IMR-90 (cell line): ENCODE results near the gene CDC45. TPM values are rescaled to one million over a fixed set of nuclear protein-coding genes. Genes with fewer than 3 reads are reported as not detected.

Source experiments
- ATAC-seq: fragments of 200-7000 bp; cut with Tn5 transposase; 2 replicates; pipeline ENCODE4 v1.9.1; 2020; ENCODE audit warnings: low read depth, mild to moderate bottlenecking, moderate library complexity
- BruUV-seq: library from RNA; stranded (reverse); fragments of 400-500 nt; replicated peaks from 2 replicates; lab custom pipeline; 2021; lab: Mats Ljungman, UMichigan
- CTCF ChIA-PET: fragments of 300-600 bp; formaldehyde crosslinking; extraction: SDS; loops from one replicate; lab custom pipeline; 2021; ENCODE audit warnings: antibody characterized with exemption; lab: Yijun Ruan, JAX
- POLR2A ChIA-PET: fragments of 300-600 bp; sonication (Branson Sonifier 250); formaldehyde crosslinking; loops from one replicate; lab custom pipeline; 2022; ENCODE audit warnings: antibody characterized with exemption; ENCODE audit not compliant: unreplicated experiment; lab: Charles Lee
- DNase-seq: peaks from one replicate; pipeline ENCODE4 v3.0.0; 2013
- H2AFZ ChIP-seq: replicated peaks from 2 replicates; pipeline ENCODE3; 2013; ENCODE audit warnings: low read length, mild to moderate bottlenecking; ENCODE audit not compliant: poor library complexity
- H2AK5ac ChIP-seq: 2 replicates; pipeline ENCODE4 v1.6.1; 2013; ENCODE audit warnings: low read depth, low read length, inconsistent platforms
- H2AK9ac ChIP-seq: replicated peaks from 2 replicates; pipeline ENCODE3; 2013; ENCODE audit warnings: mild to moderate bottlenecking, low read depth, low read length, moderate library complexity; ENCODE audit not compliant: poor library complexity
- H2BK120ac ChIP-seq: 2 replicates; pipeline ENCODE4 v1.6.1; 2013; ENCODE audit warnings: low read depth, low read length, inconsistent platforms
- H2BK15ac ChIP-seq: 3 replicates; pipeline ENCODE4 v1.6.1; 2013; ENCODE audit warnings: low read depth, low read length, inconsistent platforms
- H2BK20ac ChIP-seq: 2 replicates; pipeline ENCODE4 v1.6.1; 2013; ENCODE audit warnings: low read depth, mild to moderate bottlenecking, inconsistent platforms, low read length, moderate library complexity
- H2BK5ac ChIP-seq: 2 replicates; pipeline ENCODE4 v1.6.1; 2013; ENCODE audit warnings: mild to moderate bottlenecking, low read depth, low read length, inconsistent platforms; ENCODE audit not compliant: poor library complexity, severe bottlenecking
- H3K14ac ChIP-seq: replicated peaks from 2 replicates; pipeline ENCODE4 v1.6.1; 2013; ENCODE audit warnings: low read depth, low read length, inconsistent platforms
- H3K18ac ChIP-seq: 2 replicates; pipeline ENCODE4 v1.6.1; 2013; ENCODE audit warnings: low read depth, low read length, control low read depth
- H3K23ac ChIP-seq: 2 replicates; pipeline ENCODE4 v1.6.1; 2013; ENCODE audit warnings: low read depth, low read length, inconsistent platforms
- H3K27ac ChIP-seq: 2 replicates; pipeline ENCODE4 v1.5.1; 2013; ENCODE audit warnings: mild to moderate bottlenecking, control low read depth, low read length; ENCODE audit not compliant: insufficient read depth
- H3K27me3 ChIP-seq: 2 replicates; pipeline ENCODE4 v1.6.1; 2013; ENCODE audit warnings: low read length; ENCODE audit not compliant: control insufficient read depth, insufficient read depth
- H3K36me3 ChIP-seq: 2 replicates; pipeline ENCODE4 v1.6.1; 2013; ENCODE audit warnings: low read length, mixed read lengths; ENCODE audit not compliant: control insufficient read depth, insufficient read depth
- H3K4ac ChIP-seq: 2 replicates; pipeline ENCODE4 v1.6.1; 2013; ENCODE audit warnings: low read depth, low read length, inconsistent platforms
- H3K4me1 ChIP-seq: 2 replicates; pipeline ENCODE4 v1.6.1; 2013; ENCODE audit warnings: low read length, mixed read lengths; ENCODE audit not compliant: control insufficient read depth, insufficient read depth
- H3K4me2 ChIP-seq: 2 replicates; pipeline ENCODE4 v1.6.1; 2013; ENCODE audit warnings: low read depth, mild to moderate bottlenecking, control low read depth, low read length, moderate library complexity
- H3K4me3 ChIP-seq: 2 replicates; pipeline ENCODE4 v1.5.1; 2013; ENCODE audit warnings: low read depth, mild to moderate bottlenecking, control low read depth, low read length, moderate library complexity; ENCODE audit not compliant: insufficient read depth
- H3K56ac ChIP-seq: 2 replicates; pipeline ENCODE4 v1.6.1; 2013; ENCODE audit warnings: low read length, inconsistent platforms; ENCODE audit not compliant: insufficient read depth; ENCODE audit errors: extremely low read depth
- H3K79me1 ChIP-seq, 2 experiments: 2 replicates each; pipeline ENCODE4 v1.6.1; 2013; ENCODE audit warnings: low read length in 2 of 2, inconsistent platforms in 1 of 2, low read depth in 1 of 2
- H3K9ac ChIP-seq: 2 replicates; pipeline ENCODE4 v1.6.1; 2013; ENCODE audit warnings: low read depth, low read length, control low read depth
- H3K9me1 ChIP-seq: 2 replicates; pipeline ENCODE4 v1.6.1; 2013; ENCODE audit warnings: low read length, inconsistent platforms; ENCODE audit not compliant: insufficient read depth
- H3K9me3 ChIP-seq: 2 replicates; pipeline ENCODE4 v1.6.1; 2013; ENCODE audit warnings: low read length; ENCODE audit not compliant: control insufficient read depth, insufficient read depth
- H4K20me1 ChIP-seq: 2 replicates; pipeline ENCODE4 v1.6.1; 2013; ENCODE audit warnings: low read length, inconsistent platforms; ENCODE audit not compliant: insufficient read depth
- H4K5ac ChIP-seq: 2 replicates; pipeline ENCODE4 v1.6.1; 2013; ENCODE audit warnings: mild to moderate bottlenecking, low read depth, low read length, control low read depth
- H4K8ac ChIP-seq, 2 experiments: 2 replicates each; pipeline ENCODE4 v1.6.1; 2013; ENCODE audit warnings: low read depth in 2 of 2, low read length in 2 of 2, control low read depth in 1 of 2, inconsistent platforms in 1 of 2
- H4K91ac ChIP-seq: 2 replicates; pipeline ENCODE4 v1.6.1; 2013; ENCODE audit warnings: low read depth, low read length, inconsistent platforms; ENCODE audit not compliant: insufficient read depth
- CEBPB ChIP-seq: IDR thresholded peaks from 2 replicates; pipeline ENCODE4 v1.6.1; 2012; ENCODE audit warnings: low read depth, low read length, improper control_type of control experiment
- MAFK ChIP-seq: IDR thresholded peaks from 2 replicates; pipeline ENCODE4 v1.6.1; 2012; ENCODE audit warnings: low read depth, low read length, improper control_type of control experiment
- MAZ ChIP-seq: IDR thresholded peaks from 2 replicates; pipeline ENCODE4 v1.6.1; 2012; ENCODE audit warnings: low read depth, mild to moderate bottlenecking, low read length, improper control_type of control experiment, moderate library complexity, borderline replicate concordance
- MXI1 ChIP-seq: IDR thresholded peaks from 2 replicates; pipeline ENCODE4 v1.6.1; 2012; ENCODE audit warnings: low read depth, mild to moderate bottlenecking, low read length, moderate library complexity, borderline replicate concordance
- NFE2L2 ChIP-seq: fragments of 150-350 bp; IDR thresholded peaks from 2 replicates; pipeline ENCODE4 v1.6.1; 2016; ENCODE audit warnings: low read depth, mild to moderate bottlenecking, low read length
- POLR2A ChIP-seq: IDR thresholded peaks from 2 replicates; pipeline ENCODE4 v1.6.1; 2012; ENCODE audit warnings: mild to moderate bottlenecking, low read depth, low read length
- RAD21 ChIP-seq: IDR thresholded peaks from 2 replicates; pipeline ENCODE4 v1.6.1; 2012; ENCODE audit warnings: low read length, improper control_type of control experiment
- RFX5 ChIP-seq: IDR thresholded peaks from 2 replicates; pipeline ENCODE4 v1.8.0; 2012; ENCODE audit warnings: low read depth, mild to moderate bottlenecking, low read length, moderate library complexity
- SMC3 ChIP-seq: fragments of 150-350 bp; IDR thresholded peaks from 2 replicates; pipeline ENCODE4 v1.6.1; 2016; ENCODE audit warnings: low read depth, mild to moderate bottlenecking, antibody characterized with exemption, low read length, moderate library complexity
- WGBS, 2 experiments: methylation state at CpG; one replicate each; pipeline versions ENCODE4 v1.1.5 to v1.1.7; 2013; ENCODE audit warnings: missing lambda C conversion rate in 2 of 2; ENCODE audit not compliant: insufficient read length in 1 of 2; ENCODE audit errors: extremely low coverage in 2 of 2; 5-methylcytosine and 5-hydroxymethylcytosine counted together
- dilution Hi-C: fragments of 300-500 bp; cut with HindIII; formaldehyde crosslinking; loops from one replicate; pipeline ENCODE4 v1.14.3; 2018; ENCODE audit warnings: low sequenced_read_pairs; ENCODE audit not compliant: unreplicated experiment
- in situ Hi-C: fragments of 300-500 bp; cut with MboI; formaldehyde crosslinking; loops from 3 replicates; pipeline ENCODE4 v1.14.3; 2019; ENCODE audit warnings: low sequenced_read_pairs, inconsistent platforms, mixed read lengths
- intact Hi-C: fragments of 100-400 bp; cut with micrococcal nuclease; formaldehyde crosslinking; loops from 2 replicates; pipeline ENCODE4 v1.10.0; 2022
- polyA plus RNA-seq, 3 experiments: library from polyadenylated mRNA; depleted of rRNA; stranded (reverse); fragments of >200 nt; gene quantifications; 2 replicates each; pipeline ENCODE4 v1.2.3, GENCODE V29; 2012; ENCODE audit warnings: low replicate concordance in 1 of 3
- total RNA-seq: library from RNA; depleted of rRNA; stranded (reverse); fragments of >200 nt; gene quantifications from 2 replicates; pipeline ENCODE4 v1.2.3, GENCODE V29; 2012
- TF ChIP-seq, protein P1 (sequence below): fragments of 150-350 bp; IDR thresholded peaks from 2 replicates; pipeline ENCODE4 v1.6.1; 2017; ENCODE audit warnings: mild to moderate bottlenecking, antibody characterized with exemption, low read length, low read depth

CDC45 gene
- total and polyA plus RNA-seq, 2 of the 4 experiments (the other 2 are of a cell fraction) = 22.7 to 44.6 TPM

DNA sequence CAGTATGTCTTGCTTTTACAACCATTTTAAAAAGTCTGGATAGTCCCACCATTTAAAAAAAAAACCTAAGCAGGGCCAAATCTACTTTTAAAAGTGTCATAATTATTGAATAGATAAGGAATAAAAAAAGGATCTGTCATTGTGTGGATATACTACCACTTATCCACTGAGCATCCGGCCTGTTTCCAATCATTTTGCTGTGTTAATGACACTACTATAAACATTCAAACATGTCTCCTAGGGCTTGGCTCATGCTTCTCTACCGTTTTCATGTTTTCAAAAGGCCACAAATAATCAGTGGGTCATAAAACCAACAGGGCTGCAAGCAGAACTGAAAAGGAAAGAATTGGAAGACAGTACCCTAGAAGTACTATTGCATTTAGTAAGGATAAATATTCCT lies 19.7 kb upstream of the CDC45 start:
- Histone ChIP-seq H3K18ac (no peak overlapping the region), H2AK5ac (no peak overlapping the region), H4K8ac (no peak overlapping the region), H2BK20ac (no peak overlapping the region), H3K9ac (no peak overlapping the region), H4K20me1 (peaks cover 9% of the 10 kb centered on the region), H3K14ac (no peak overlapping the region), H3K4ac (no peak overlapping the region), H3K27me3 (no peaks in the 10 kb centered on the region), H4K91ac (no peak overlapping the region), H3K4me3 (no peak overlapping the region), H3K23ac (no peak overlapping the region), H3K4me2 (no peak overlapping the region), H2AK9ac (no peak overlapping the region), H2BK15ac (no peak overlapping the region), H3K4me1 (peaks cover 11% of the 10 kb centered on the region), H3K79me1 (peaks cover 8 to 28% of the 10 kb centered on the region in 2 experiments; a peak in 2 of 4 replicates), H3K56ac (no peak overlapping the region), H3K9me1 (peaks cover 17% of the 10 kb centered on the region), H2BK5ac (no peak overlapping the region), H2BK120ac (no peak overlapping the region), H3K36me3 (peaks cover 37% of the 10 kb centered on the region), H3K27ac (no peak overlapping the region), H3K9me3 (no peaks in the 10 kb centered on the region), H2AFZ (no peak overlapping the region), H4K5ac (no peak overlapping the region)
- POLR2A ChIA-PET = no interaction called here
- in situ Hi-C loops (no loop called here), intact Hi-C loops (no loop called here), dilution Hi-C loops (no loop called here)
- no TSS peak for BruUV-seq
- no CpG with 5 or more reads among the region's 2 CpGs for WGBS, 2 experiments
- TF ChIP-seq SMC3 = no peak
- no peak for TF ChIP-seq MXI1
- no peak for TF ChIP-seq RAD21
- no peak for TF ChIP-seq POLR2A
- no peak for TF ChIP-seq MAZ
- TF ChIP-seq NFE2L2 = no peak
- TF ChIP-seq MAFK = no peak
- no peak for TF ChIP-seq CEBPB
- TF ChIP-seq, protein P1, sequence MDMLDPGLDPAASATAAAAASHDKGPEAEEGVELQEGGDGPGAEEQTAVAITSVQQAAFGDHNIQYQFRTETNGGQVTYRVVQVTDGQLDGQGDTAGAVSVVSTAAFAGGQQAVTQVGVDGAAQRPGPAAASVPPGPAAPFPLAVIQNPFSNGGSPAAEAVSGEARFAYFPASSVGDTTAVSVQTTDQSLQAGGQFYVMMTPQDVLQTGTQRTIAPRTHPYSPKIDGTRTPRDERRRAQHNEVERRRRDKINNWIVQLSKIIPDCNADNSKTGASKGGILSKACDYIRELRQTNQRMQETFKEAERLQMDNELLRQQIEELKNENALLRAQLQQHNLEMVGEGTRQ = no peak
- no peak for TF ChIP-seq RFX5
- no peak for ATAC-seq
- no peak for DNase-seq
- CTCF ChIA-PET = no interaction called here
